Measurements from ENCODE around the gene NINL.

DNA sequence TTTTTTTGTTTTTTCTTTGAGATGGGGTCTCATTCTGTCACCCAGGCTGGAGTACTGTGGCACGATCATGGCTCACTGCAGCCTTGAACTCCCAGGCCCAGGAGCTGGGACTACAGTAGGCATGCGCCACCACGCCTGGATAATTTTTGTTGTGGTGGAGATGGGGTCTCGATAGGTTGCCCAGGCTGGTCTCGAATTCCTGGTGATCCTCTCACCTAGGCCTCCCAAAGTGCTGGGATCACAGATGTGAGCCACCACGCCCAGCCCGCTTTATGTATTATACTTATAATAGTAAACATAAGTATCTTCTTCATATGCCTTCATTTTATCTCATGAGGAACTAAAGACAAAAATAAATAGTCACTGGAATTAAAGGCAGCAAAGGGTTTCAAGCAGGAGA, 114.3 kb downstream of the NINL start:
- TF ChIP-seq POLR2AphosphoS5 (IDR thresholded peaks at IDR 0.05; ENCODE audit: low read depth) (no peak), GABPA (IDR thresholded peaks at IDR 0.05; ENCODE audit: low read depth) (no peak)
- TF ChIP-seq, protein P1, sequence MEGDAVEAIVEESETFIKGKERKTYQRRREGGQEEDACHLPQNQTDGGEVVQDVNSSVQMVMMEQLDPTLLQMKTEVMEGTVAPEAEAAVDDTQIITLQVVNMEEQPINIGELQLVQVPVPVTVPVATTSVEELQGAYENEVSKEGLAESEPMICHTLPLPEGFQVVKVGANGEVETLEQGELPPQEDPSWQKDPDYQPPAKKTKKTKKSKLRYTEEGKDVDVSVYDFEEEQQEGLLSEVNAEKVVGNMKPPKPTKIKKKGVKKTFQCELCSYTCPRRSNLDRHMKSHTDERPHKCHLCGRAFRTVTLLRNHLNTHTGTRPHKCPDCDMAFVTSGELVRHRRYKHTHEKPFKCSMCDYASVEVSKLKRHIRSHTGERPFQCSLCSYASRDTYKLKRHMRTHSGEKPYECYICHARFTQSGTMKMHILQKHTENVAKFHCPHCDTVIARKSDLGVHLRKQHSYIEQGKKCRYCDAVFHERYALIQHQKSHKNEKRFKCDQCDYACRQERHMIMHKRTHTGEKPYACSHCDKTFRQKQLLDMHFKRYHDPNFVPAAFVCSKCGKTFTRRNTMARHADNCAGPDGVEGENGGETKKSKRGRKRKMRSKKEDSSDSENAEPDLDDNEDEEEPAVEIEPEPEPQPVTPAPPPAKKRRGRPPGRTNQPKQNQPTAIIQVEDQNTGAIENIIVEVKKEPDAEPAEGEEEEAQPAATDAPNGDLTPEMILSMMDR (IDR thresholded peaks at IDR 0.05; ENCODE audit: insufficient read depth, low read length): no peak
- TF ChIP-seq, protein P2, sequence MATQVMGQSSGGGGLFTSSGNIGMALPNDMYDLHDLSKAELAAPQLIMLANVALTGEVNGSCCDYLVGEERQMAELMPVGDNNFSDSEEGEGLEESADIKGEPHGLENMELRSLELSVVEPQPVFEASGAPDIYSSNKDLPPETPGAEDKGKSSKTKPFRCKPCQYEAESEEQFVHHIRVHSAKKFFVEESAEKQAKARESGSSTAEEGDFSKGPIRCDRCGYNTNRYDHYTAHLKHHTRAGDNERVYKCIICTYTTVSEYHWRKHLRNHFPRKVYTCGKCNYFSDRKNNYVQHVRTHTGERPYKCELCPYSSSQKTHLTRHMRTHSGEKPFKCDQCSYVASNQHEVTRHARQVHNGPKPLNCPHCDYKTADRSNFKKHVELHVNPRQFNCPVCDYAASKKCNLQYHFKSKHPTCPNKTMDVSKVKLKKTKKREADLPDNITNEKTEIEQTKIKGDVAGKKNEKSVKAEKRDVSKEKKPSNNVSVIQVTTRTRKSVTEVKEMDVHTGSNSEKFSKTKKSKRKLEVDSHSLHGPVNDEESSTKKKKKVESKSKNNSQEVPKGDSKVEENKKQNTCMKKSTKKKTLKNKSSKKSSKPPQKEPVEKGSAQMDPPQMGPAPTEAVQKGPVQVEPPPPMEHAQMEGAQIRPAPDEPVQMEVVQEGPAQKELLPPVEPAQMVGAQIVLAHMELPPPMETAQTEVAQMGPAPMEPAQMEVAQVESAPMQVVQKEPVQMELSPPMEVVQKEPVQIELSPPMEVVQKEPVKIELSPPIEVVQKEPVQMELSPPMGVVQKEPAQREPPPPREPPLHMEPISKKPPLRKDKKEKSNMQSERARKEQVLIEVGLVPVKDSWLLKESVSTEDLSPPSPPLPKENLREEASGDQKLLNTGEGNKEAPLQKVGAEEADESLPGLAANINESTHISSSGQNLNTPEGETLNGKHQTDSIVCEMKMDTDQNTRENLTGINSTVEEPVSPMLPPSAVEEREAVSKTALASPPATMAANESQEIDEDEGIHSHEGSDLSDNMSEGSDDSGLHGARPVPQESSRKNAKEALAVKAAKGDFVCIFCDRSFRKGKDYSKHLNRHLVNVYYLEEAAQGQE (IDR thresholded peaks at IDR 0.05; ENCODE audit: insufficient replicate concordance, low read depth): no peak

Data from HL-60 (cell line).